Measurements from ENCODE around the gene ENG. TPM values are rescaled to one million over a fixed set of nuclear protein-coding genes. Genes with fewer than 3 reads are reported as not detected.

ENG gene
- total RNA-seq, 1 donor from 2014 or later: 3.3 TPM

DNA sequence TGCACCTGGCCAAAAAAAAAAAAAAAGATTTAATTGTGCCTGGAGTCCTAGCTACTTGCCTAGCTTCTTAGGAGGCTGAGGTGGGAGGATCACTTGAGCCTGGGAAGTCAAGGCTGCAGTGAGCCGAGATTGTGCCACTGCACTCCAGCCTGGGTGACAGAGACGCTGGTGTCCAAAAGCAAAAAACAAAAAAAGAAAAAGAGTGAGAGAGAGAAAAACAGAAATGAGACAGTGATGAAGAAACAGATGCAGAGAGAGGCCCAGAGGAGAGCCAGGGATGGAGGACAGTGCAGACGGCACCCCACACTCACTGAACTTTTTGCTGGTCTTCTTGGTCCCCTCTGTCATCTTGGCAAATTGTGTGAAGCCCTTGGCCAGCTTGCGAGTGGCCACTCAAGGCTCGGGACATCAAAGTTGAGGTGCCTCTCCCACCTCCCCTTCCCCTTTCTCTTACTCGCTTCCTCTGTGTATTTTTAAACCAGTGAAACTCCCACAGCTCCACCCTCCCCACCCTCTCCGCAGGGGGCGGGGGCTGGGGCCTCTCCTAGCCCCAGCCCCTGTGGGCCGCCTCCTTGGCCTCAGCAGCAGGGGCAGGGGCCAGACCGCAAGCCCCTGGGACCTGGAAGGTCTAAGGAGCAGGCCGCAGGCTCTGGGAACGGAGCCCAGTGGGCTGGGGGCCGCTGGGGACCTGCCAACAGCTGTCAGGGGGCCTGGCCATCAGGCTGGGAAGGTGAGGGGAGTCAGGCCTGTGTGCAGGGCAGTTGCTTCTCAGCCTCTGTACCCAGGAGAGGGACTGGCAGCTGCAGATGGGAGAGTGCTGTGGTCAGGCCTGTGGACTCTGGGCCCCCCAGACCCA, 76.0 kb downstream of the ENG start, which contains the start of gene SH2D3C:
Gene SH2D3C, minus strand, starts transcription at position 387 of the 856 bp plus-strand sequence. Its CDS starts 39 bp downstream, at position 348.
- no peak within 1 kb of the TSS for H3K4me3 Mint-ChIP-seq
- H3K4me1 Mint-ChIP-seq: peaks cover 10% of the 10 kb centered on the region
- H3K9me3 Mint-ChIP-seq: no peaks in the 10 kb centered on the region
- peak within 1 kb of the TSS; percentile 3 for H3K27ac Mint-ChIP-seq (ENCODE audit: unreplicated experiment)
- no peak for DNase-seq (ENCODE audit: low read depth, low spot score)
- no peaks in the 10 kb centered on the region for H3K27me3 Mint-ChIP-seq (ENCODE audit: low read depth)
- TF ChIP-seq, protein P1, sequence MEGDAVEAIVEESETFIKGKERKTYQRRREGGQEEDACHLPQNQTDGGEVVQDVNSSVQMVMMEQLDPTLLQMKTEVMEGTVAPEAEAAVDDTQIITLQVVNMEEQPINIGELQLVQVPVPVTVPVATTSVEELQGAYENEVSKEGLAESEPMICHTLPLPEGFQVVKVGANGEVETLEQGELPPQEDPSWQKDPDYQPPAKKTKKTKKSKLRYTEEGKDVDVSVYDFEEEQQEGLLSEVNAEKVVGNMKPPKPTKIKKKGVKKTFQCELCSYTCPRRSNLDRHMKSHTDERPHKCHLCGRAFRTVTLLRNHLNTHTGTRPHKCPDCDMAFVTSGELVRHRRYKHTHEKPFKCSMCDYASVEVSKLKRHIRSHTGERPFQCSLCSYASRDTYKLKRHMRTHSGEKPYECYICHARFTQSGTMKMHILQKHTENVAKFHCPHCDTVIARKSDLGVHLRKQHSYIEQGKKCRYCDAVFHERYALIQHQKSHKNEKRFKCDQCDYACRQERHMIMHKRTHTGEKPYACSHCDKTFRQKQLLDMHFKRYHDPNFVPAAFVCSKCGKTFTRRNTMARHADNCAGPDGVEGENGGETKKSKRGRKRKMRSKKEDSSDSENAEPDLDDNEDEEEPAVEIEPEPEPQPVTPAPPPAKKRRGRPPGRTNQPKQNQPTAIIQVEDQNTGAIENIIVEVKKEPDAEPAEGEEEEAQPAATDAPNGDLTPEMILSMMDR (conservative IDR thresholded peaks at IDR 0.05): no peak
- no peaks in the 10 kb centered on the region for H3K36me3 Mint-ChIP-seq (ENCODE audit: low read depth)

DNA sequence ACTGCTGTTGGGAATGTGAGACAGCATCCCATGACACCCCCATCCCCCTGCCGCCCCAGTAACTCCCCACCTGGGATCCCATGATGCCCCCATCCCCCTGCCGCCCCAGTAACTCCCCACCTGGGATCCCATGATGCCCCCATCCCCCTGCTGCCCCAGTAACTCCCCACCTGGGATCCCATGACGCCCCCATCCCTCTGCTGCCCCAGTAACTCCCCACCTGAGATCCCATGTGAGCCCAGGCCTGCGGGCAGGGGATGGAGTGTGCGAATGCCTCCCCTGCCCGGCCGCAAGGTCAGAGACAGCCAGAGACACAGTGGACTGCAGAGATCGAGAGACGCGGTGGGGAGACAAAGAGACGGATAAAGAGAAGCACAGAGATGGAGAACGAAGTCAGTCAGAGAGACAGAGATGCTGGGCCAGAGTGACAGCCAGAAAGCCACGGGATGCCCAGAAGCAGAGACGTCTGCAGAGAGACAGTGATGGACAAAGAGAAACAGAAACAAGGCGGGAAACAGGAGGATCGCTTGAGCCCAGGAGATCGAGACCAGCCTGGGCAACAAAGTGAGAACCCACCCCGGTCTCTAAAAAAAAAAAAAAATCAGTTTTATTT, 77.0 kb downstream of the ENG start:
- Mint-ChIP-seq H3K4me1 (peaks cover 9% of the 10 kb centered on the region), H3K27ac (ENCODE audit: unreplicated experiment) (no peak overlapping the region), H3K36me3 (ENCODE audit: low read depth) (no peaks in the 10 kb centered on the region), H3K4me3 (no peak overlapping the region), H3K27me3 (ENCODE audit: low read depth) (no peaks in the 10 kb centered on the region), H3K9me3 (no peaks in the 10 kb centered on the region)
- TF ChIP-seq, protein P1 (conservative IDR thresholded peaks at IDR 0.05): no peak
- DNase-seq (ENCODE audit: low read depth, low spot score): no peak

DNA sequence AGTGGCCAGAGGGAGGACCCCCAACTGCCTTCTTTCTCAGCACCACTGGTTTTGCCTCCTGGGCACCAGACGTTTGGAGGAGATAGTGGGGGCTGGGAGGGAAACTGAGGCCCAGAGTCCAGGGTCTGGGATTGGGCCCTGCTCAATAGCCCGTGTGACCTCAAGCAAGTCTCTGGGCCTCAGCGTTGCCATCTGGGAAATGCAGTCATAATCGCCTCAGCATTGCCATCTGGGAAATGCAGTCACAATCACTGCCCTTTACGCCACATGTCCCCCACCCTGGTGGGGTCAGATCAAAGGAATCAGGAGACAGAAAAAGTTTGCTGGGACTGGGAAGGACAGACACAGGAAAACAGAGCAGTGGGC, 77.6 kb downstream of the ENG start:
- H3K27me3 Mint-ChIP-seq (ENCODE audit: low read depth): no peaks in the 10 kb centered on the region
- peaks cover 9% of the 10 kb centered on the region for H3K4me1 Mint-ChIP-seq
- no peaks in the 10 kb centered on the region for H3K36me3 Mint-ChIP-seq (ENCODE audit: low read depth)
- H3K4me3 Mint-ChIP-seq: no peak overlapping the region
- no peak for DNase-seq (ENCODE audit: low read depth, low spot score)
- no peaks in the 10 kb centered on the region for H3K9me3 Mint-ChIP-seq
- H3K27ac Mint-ChIP-seq (ENCODE audit: unreplicated experiment): no peak overlapping the region
- TF ChIP-seq, protein P1 (conservative IDR thresholded peaks at IDR 0.05): no peak

DNA sequence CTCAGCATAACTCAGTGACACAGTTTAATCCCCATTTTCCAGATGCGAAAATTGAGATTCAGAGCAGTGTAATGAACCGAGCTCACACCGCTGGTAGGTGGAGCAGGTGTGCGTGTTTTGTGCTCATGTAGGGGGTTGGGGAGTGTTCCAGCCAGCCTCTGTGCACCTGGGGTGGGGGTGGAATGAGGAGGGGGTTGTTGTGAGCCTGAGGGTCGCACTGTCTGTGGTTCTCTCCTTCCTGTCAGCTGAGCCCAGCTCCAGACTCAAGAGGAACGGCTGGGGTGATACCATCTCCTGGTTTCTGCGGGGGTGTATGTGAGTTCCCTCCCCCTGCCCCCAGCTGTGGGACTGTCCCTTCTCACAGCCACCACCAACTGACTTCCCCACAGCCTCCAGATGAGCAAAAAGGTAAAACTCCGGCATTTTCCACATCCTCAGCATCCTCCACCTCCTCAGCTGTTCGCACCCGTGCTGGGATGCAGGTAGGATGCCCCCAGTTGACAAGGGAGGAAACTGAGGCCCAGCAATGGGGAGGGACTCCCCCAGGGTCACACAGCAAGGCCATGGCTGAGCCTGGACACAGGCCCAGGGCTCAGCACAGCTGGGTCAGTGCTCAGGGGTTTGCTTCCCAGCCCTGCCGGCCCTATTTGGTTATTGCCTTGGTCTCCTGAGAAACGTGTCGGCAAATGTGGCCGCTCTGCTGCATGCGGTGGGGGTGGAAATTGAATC, 78.1 kb downstream of the ENG start:
- no peak for DNase-seq (ENCODE audit: low read depth, low spot score)
- Mint-ChIP-seq H3K36me3 (ENCODE audit: low read depth) (no peaks in the 10 kb centered on the region), H3K27ac (ENCODE audit: unreplicated experiment) (no peak overlapping the region), H3K4me1 (peaks cover 14% of the 10 kb centered on the region), H3K27me3 (ENCODE audit: low read depth) (peaks cover 4% of the 10 kb centered on the region), H3K4me3 (peak overlapping the region; percentile 15), H3K9me3 (no peaks in the 10 kb centered on the region)
- TF ChIP-seq, protein P1 (conservative IDR thresholded peaks at IDR 0.05): no peak

DNA sequence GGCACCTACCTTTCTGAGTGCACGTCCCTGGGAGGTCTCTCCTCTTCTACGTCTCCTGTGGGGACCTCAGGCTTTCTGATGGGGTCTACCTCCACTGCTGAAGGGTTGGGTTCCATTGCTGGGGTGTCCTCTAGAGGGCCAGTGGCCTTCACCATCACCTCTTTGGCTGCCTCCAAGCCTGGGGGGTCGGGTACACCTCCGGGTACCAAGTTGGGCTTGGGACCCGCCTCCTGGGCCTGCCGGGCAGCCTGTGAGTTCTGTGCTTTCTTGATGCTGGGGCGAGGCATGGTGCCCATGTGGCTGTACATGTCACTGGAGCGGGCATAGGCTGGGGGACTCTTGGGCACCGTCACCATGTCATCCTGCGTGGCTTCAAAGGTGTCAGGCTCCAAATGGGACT, 80.5 kb downstream of the ENG start:
- no peaks in the 10 kb centered on the region for H3K36me3 Mint-ChIP-seq (ENCODE audit: low read depth)
- H3K27ac Mint-ChIP-seq (ENCODE audit: unreplicated experiment): no peak overlapping the region
- H3K4me3 Mint-ChIP-seq: no peak overlapping the region
- H3K4me1 Mint-ChIP-seq: peaks cover 24% of the 10 kb centered on the region
- H3K27me3 Mint-ChIP-seq (ENCODE audit: low read depth): peaks cover 11% of the 10 kb centered on the region
- H3K9me3 Mint-ChIP-seq: no peaks in the 10 kb centered on the region
- no peak for DNase-seq (ENCODE audit: low read depth, low spot score)
- TF ChIP-seq, protein P1 (conservative IDR thresholded peaks at IDR 0.05): no peak
